HUES48 (cell line): Measurements from ENCODE around the gene PGAM5.
"Not testable (repeated sequence)": the region's sequence is repeated elsewhere in the genome, so short reads cannot be mapped to it uniquely, and the experiment has no call there.

ENCODE experiments used
- H3K27ac ChIP-seq: one replicate; pipeline ENCODE4 v1.7.0; 2013; ENCODE audit warnings: low read depth, low read length, inconsistent platforms
- H3K27me3 ChIP-seq: 2 replicates; pipeline ENCODE4 v1.6.1; 2013; ENCODE audit warnings: mild to moderate bottlenecking, low read length; ENCODE audit not compliant: control insufficient read depth, insufficient read depth
- H3K36me3 ChIP-seq: 2 replicates; pipeline ENCODE4 v1.6.1; 2013; ENCODE audit warnings: low read length; ENCODE audit not compliant: control insufficient read depth, insufficient read depth
- H3K4me1 ChIP-seq: 2 replicates; pipeline ENCODE4 v1.6.1; 2013; ENCODE audit warnings: mild to moderate bottlenecking, low read length; ENCODE audit not compliant: control insufficient read depth, insufficient read depth
- H3K4me3 ChIP-seq: 2 replicates; pipeline ENCODE4 v1.5.1; 2013; ENCODE audit warnings: mild to moderate bottlenecking, low read depth, low read length
- H3K9ac ChIP-seq: 2 replicates; pipeline ENCODE4 v1.6.1; 2013; ENCODE audit warnings: mild to moderate bottlenecking, low read depth, low read length, moderate library complexity
- H3K9me3 ChIP-seq: 2 replicates; pipeline ENCODE4 v1.6.1; 2013; ENCODE audit warnings: low read length; ENCODE audit not compliant: control insufficient read depth, insufficient read depth

The PGAM5 gene

GRCh38 chr12:132692030-132692429 lies 18.6 kb upstream of the PGAM5 start:
- not testable (repeated sequence) for H3K9me3 ChIP-seq, H3K27ac ChIP-seq, H3K4me3 ChIP-seq, H3K9ac ChIP-seq, H3K4me1 ChIP-seq, H3K27me3 ChIP-seq
- H3K36me3 ChIP-seq: peaks cover 33% of the 10 kb centered on the region

- peaks cover 50% of the 10 kb centered on the region for H3K36me3 ChIP-seq
These were observed 15.8 kb upstream of the PGAM5 start for GRCh38 chr12:132694888-132695287.

GRCh38 chr12:132695431-132695830 lies 15.2 kb upstream of the PGAM5 start:
- H3K27me3 ChIP-seq: no peaks in the 10 kb centered on the region
- H3K36me3 ChIP-seq: peaks cover 44% of the 10 kb centered on the region
- no peak overlapping the region for H3K27ac ChIP-seq
- no peaks in the 10 kb centered on the region for H3K4me1 ChIP-seq
- no peak overlapping the region for H3K4me3 ChIP-seq
- no peaks in the 10 kb centered on the region for H3K9me3 ChIP-seq
- no peak overlapping the region for H3K9ac ChIP-seq

More at GRCh38 chr12:132694888-132695287, 15.8 kb upstream of the PGAM5 start:
- H3K9me3 ChIP-seq, H3K4me3 ChIP-seq, H3K27ac ChIP-seq, H3K4me1 ChIP-seq, H3K27me3 ChIP-seq, H3K9ac ChIP-seq: not testable (repeated sequence)

GRCh38 chr12:132698341-132698740 lies 12.3 kb upstream of the PGAM5 start:
- Histone ChIP-seq H3K9me3 (no peaks in the 10 kb centered on the region), H3K27me3 (no peaks in the 10 kb centered on the region), H3K4me1 (no peaks in the 10 kb centered on the region), H3K27ac (no peak overlapping the region), H3K4me3 (no peak overlapping the region), H3K36me3 (peaks cover 49% of the 10 kb centered on the region), H3K9ac (no peak overlapping the region)

- no peaks in the 10 kb centered on the region for H3K9me3 ChIP-seq
- H3K4me3 ChIP-seq: no peak overlapping the region
- H3K36me3 ChIP-seq: peaks cover 58% of the 10 kb centered on the region
- no peak overlapping the region for H3K27ac ChIP-seq
- no peaks in the 10 kb centered on the region for H3K27me3 ChIP-seq
- no peaks in the 10 kb centered on the region for H3K4me1 ChIP-seq
- no peak overlapping the region for H3K9ac ChIP-seq
These were observed 10.3 kb upstream of the PGAM5 start for GRCh38 chr12:132700212-132700822.

GRCh38 chr12:132702640-132703039 lies 8.0 kb upstream of the PGAM5 start:
- no peaks in the 10 kb centered on the region for H3K27me3 ChIP-seq
- H3K4me3 ChIP-seq: no peak overlapping the region
- H3K9ac ChIP-seq: no peak overlapping the region
- H3K9me3 ChIP-seq: no peaks in the 10 kb centered on the region
- peaks cover 40% of the 10 kb centered on the region for H3K36me3 ChIP-seq
- no peak overlapping the region for H3K27ac ChIP-seq
- no peaks in the 10 kb centered on the region for H3K4me1 ChIP-seq

- Histone ChIP-seq H3K27me3 (no peaks in the 10 kb centered on the region), H3K27ac (no peak overlapping the region), H3K4me3 (no peak overlapping the region), H3K4me1 (no peaks in the 10 kb centered on the region), H3K9me3 (no peaks in the 10 kb centered on the region), H3K36me3 (peaks cover 32% of the 10 kb centered on the region; the same call in 1 of the 2 replicates), H3K9ac (0 out of 2 replicates have a peak overlapping the region, but pooled peaks have one; percentile 14)
These were observed 7.0 kb upstream of the PGAM5 start for GRCh38 chr12:132703641-132704040.

- Histone ChIP-seq H3K36me3 (peaks cover 12% of the 10 kb centered on the region; the same call in 1 of the 2 replicates), H3K9me3 (no peaks in the 10 kb centered on the region), H3K4me1 (no peaks in the 10 kb centered on the region), H3K9ac (no peak overlapping the region), H3K4me3 (no peak overlapping the region), H3K27ac (no peak overlapping the region), H3K27me3 (no peaks in the 10 kb centered on the region)
These were observed 3.4 kb upstream of the PGAM5 start for GRCh38 chr12:132707241-132707640.

GRCh38 chr12:132708150-132708549 lies 2.5 kb upstream of the PGAM5 start:
- H3K9ac ChIP-seq: no peak overlapping the region
- no peak overlapping the region for H3K4me3 ChIP-seq
- no peaks in the 10 kb centered on the region for H3K4me1 ChIP-seq
- H3K36me3 ChIP-seq: peaks cover 12% of the 10 kb centered on the region; the same call in 1 of the 2 replicates
- no peaks in the 10 kb centered on the region for H3K9me3 ChIP-seq
- no peak overlapping the region for H3K27ac ChIP-seq
- H3K27me3 ChIP-seq: no peaks in the 10 kb centered on the region

GRCh38 chr12:132710043-132710404 lies 618 bp upstream of the PGAM5 start:
- no peaks in the 10 kb centered on the region for H3K27me3 ChIP-seq
- no peaks in the 10 kb centered on the region for H3K9me3 ChIP-seq
- peaks cover 13% of the 10 kb centered on the region for H3K36me3 ChIP-seq
- H3K4me3 ChIP-seq: peak overlapping the region; percentile 91
- H3K4me1 ChIP-seq: no peaks in the 10 kb centered on the region
- H3K27ac ChIP-seq: peak overlapping the region; percentile 88
- H3K9ac ChIP-seq: peak overlapping the region; percentile 76

- Histone ChIP-seq H3K27ac (peak overlapping the region; percentile 88), H3K4me3 (peak overlapping the region; percentile 91), H3K27me3 (no peaks in the 10 kb centered on the region), H3K4me1 (no peaks in the 10 kb centered on the region), H3K36me3 (peaks cover 20% of the 10 kb centered on the region), H3K9ac (peak overlapping the region; percentile 76; the same call in 1 of the 2 replicates), H3K9me3 (no peaks in the 10 kb centered on the region)
These were observed 620 bp downstream of the PGAM5 start for GRCh38 chr12:132711080-132711843.
